Esophagus muscularis mucosa (tissue), 4 donors: ENCODE results near the gene RAPGEF1.

ENCODE experiments used
- CTCF ChIP-seq, 3 experiments: fragments of 200-600 bp in 2 of 3; fragments of 450-650 bp in 1 of 3; sonication (generic) in 2 of 3; IDR thresholded peaks; one replicate each; pipeline ENCODE4 v1.5.1; 2017 to 2019; ENCODE audit warnings: antibody characterized with exemption in 3 of 3, mild to moderate bottlenecking in 2 of 3, moderate library complexity in 1 of 3
- EP300 ChIP-seq: sonication (generic); formaldehyde crosslinking; IDR thresholded peaks from one replicate; pipeline ENCODE4 v1.6.1; 2017; ENCODE audit warnings: antibody characterized with exemption
- POLR2A ChIP-seq: fragments of 450-650 bp; IDR thresholded peaks from one replicate; pipeline ENCODE4 v1.6.1; 2017; ENCODE audit warnings: antibody characterized with exemption, moderate library complexity, mild to moderate bottlenecking, low read depth
- POLR2AphosphoS5 ChIP-seq, 2 donors: sonication (generic); formaldehyde crosslinking; IDR thresholded peaks; one replicate each; pipeline ENCODE4 v1.6.1; 2017; ENCODE audit warnings: antibody characterized with exemption in 2 of 2

DNA sequence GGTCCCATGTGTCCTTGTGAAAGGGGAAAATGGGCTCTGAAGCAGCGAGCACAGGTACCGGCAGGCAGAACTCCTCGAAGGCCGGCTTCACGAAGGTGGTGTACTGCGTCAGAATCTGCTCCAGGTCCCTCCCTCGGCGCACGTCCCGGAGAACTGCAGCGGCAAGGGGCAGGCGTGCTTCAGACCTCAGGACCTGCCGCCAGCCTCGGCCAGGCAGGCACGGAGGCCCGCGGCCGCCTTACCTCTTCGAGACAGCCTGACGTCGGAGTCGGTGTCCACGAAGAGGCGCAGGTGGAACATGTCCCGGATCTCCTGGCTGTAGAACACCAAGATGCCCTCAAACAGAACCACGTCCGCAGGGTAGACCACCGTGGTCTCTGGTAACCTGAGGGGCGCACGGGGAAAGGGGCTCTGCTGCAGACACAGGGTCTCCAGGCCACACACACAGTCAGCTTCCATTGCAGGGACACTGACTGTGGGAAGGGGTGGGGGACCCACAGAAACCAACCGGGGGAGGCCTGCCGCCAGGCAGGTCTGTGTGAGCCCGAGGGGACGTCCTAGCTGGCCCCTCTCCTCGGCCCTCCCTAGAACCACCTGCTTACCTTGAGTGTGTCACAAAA is 210.9 kb downstream of the RAPGEF1 start:
- TF ChIP-seq CTCF (IDR thresholded peaks at IDR 0.05) (no peak), POLR2A (no peak), EP300 (no peak), POLR2AphosphoS5 (IDR thresholded peaks at IDR 0.05) (no peak)
